Gastroesophageal sphincter (tissue), 4 donors: ENCODE measurements around the gene SRSF10. TPM values are rescaled to one million over a fixed set of nuclear protein-coding genes. Genes with fewer than 3 reads are reported as not detected.
"Not testable (repeated sequence)": the region's sequence is repeated elsewhere in the genome, so short reads cannot be mapped to it uniquely, and the experiment has no call there.

Experiments used
- ATAC-seq: fragments of 150-250 bp; one replicate; pipeline ENCODE4 v1.9.1; 2016; ENCODE audit warnings: mild to moderate bottlenecking, moderate library complexity
- H3K27ac ChIP-seq, 4 donors: fragments of 200-600 bp; sonication (generic) in 3 of 4; 1 replicate in 3 of 4; 2 replicates in 1 of 4; pipeline ENCODE4 v1.5.1; 2016 to 2019
- H3K27me3 ChIP-seq: fragments of 200-600 bp; sonication (generic); one replicate; pipeline ENCODE4 v1.5.1; 2019
- H3K36me3 ChIP-seq, 2 donors: fragments of 200-600 bp; sonication (generic); one replicate each; pipeline ENCODE4 v1.5.1; 2019; ENCODE audit warnings: control low read depth in 1 of 2
- H3K4me1 ChIP-seq, 3 donors: fragments of 200-600 bp; sonication (generic); 1 replicate in 2 of 3; 2 replicates in 1 of 3; pipeline ENCODE4 v1.5.1; 2016 to 2019; ENCODE audit warnings: control low read depth in 2 of 3
- H3K4me3 ChIP-seq, 2 donors: fragments of 200-600 bp; sonication (generic); one replicate each; pipeline ENCODE4 v1.5.1; 2019; ENCODE audit warnings: mild to moderate bottlenecking in 1 of 2, moderate library complexity in 1 of 2
- H3K9me3 ChIP-seq, 3 donors: fragments of 200-600 bp; sonication (generic); one replicate each; pipeline ENCODE4 v1.5.1; 2017 to 2019; ENCODE audit warnings: control low read depth in 2 of 3
- EP300 ChIP-seq: sonication (generic); formaldehyde crosslinking; IDR thresholded peaks from one replicate; pipeline ENCODE4 v1.6.1; 2017; ENCODE audit warnings: antibody characterized with exemption, mild to moderate bottlenecking
- POLR2A ChIP-seq, 2 donors: fragments of 450-650 bp; IDR thresholded peaks; one replicate each; pipeline ENCODE4 v1.6.1; 2017; ENCODE audit warnings: antibody characterized with exemption in 2 of 2, mild to moderate bottlenecking in 2 of 2, moderate library complexity in 1 of 2
- POLR2AphosphoS5 ChIP-seq: sonication (generic); formaldehyde crosslinking; IDR thresholded peaks from one replicate; pipeline ENCODE4 v1.6.1; 2017; ENCODE audit warnings: antibody characterized with exemption
- WGBS, 2 donors: methylation state at CpG; one replicate each; pipeline ENCODE4 v1.1.5; 2018; ENCODE audit warnings: low coverage in 1 of 2; 5-methylcytosine and 5-hydroxymethylcytosine counted together
- total RNA-seq, 4 donors: library from RNA; depleted of rRNA; stranded (reverse); fragments of >200 nt; gene quantifications; one replicate each; pipeline ENCODE4 v1.1.0, GENCODE V29; 2016
- TF ChIP-seq, protein P1 (sequence below), 4 experiments: fragments of 200-600 bp in 2 of 4; fragments of 450-650 bp in 2 of 4; sonication (generic) in 1 of 4; IDR thresholded peaks; one replicate each; pipeline ENCODE4 v1.5.1; 2017 to 2019; ENCODE audit warnings: antibody characterized with exemption in 4 of 4, mild to moderate bottlenecking in 2 of 4, moderate library complexity in 2 of 4

SRSF10 gene
- total RNA-seq, 4 donors from 2014 or later = 51.5 to 117 (median 76.2) TPM

DNA sequence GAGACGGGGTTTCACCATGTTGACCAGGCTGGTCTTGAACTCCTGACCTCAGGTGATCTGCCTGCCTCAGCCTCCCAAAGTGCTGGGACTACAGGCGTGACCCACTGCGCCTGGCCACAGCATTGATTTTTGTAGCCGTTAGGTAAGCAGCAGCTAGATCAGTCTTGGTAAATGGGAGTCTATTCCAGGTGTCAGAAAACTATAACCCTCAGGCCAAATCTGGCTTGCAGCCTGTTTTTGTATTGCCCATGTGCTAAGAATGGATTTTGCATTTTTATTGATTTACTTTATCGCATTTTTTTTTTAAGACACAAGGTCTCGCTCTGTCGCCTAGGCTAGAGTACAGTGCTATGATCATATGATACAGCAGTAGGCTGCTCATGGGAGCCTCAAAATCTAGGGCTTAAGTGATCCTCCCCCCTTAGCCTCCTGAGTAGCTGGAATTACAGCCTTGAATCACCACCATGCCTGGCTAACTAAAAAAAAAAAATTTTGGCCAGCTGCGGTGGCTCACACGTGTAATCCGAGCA lies 16.6 kb upstream of the SRSF10 start:
- no peaks in the 10 kb centered on the region for H3K9me3 ChIP-seq

DNA sequence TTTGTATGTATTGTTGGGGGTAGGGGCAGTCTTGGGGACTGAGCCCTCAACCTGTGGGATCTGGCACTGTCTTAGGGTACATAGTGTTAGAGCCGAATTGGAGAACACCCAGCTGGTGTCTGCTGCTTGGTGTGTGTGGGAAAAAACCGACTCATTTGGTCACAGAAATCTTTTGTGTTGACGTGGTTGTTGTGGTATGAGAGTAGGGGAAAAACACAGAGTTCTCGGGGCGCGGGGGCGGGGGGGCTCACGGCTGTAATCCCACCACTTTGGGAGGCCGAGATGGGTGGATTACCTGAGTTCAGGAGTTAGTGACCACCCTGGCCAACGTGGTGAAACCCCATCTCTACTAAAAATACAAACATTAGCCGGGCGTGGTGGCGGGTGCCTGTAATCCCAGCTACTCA lies 15.3 kb upstream of the SRSF10 start:
- Histone ChIP-seq H3K27me3 (no peaks in the 10 kb centered on the region), H3K9me3 (no peaks in the 10 kb centered on the region), H3K4me1 (no peaks in the 10 kb centered on the region), H3K36me3 (no peaks in the 10 kb centered on the region), H3K27ac (no peak overlapping the region), H3K4me3 (no peak overlapping the region)
- WGBS, 2 donors = 82% methylated on average over 7 of the region's 13 CpGs; no CpG with 5 or more reads in 1 of the 2 donors
- TF ChIP-seq EP300 (no peak), POLR2A (IDR thresholded peaks at IDR 0.05) (no peak), POLR2AphosphoS5 (no peak)
- TF ChIP-seq, protein P1, sequence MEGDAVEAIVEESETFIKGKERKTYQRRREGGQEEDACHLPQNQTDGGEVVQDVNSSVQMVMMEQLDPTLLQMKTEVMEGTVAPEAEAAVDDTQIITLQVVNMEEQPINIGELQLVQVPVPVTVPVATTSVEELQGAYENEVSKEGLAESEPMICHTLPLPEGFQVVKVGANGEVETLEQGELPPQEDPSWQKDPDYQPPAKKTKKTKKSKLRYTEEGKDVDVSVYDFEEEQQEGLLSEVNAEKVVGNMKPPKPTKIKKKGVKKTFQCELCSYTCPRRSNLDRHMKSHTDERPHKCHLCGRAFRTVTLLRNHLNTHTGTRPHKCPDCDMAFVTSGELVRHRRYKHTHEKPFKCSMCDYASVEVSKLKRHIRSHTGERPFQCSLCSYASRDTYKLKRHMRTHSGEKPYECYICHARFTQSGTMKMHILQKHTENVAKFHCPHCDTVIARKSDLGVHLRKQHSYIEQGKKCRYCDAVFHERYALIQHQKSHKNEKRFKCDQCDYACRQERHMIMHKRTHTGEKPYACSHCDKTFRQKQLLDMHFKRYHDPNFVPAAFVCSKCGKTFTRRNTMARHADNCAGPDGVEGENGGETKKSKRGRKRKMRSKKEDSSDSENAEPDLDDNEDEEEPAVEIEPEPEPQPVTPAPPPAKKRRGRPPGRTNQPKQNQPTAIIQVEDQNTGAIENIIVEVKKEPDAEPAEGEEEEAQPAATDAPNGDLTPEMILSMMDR (IDR thresholded peaks at IDR 0.05) = no peak
- ATAC-seq = no peak

More for the DNA sequence above, 16.6 kb upstream of the SRSF10 start:
- no peak for ATAC-seq
- no peaks in the 10 kb centered on the region for H3K4me1 ChIP-seq
- no peak overlapping the region for H3K4me3 ChIP-seq
- H3K27ac ChIP-seq = no peak overlapping the region
- H3K36me3 ChIP-seq = no peaks in the 10 kb centered on the region
- H3K27me3 ChIP-seq = no peaks in the 10 kb centered on the region
- 74 to 88% methylated on average over 5 to 9 of the region's 10 CpGs for WGBS, 2 donors
- TF ChIP-seq POLR2A (IDR thresholded peaks at IDR 0.05) = no peak
- no peak for TF ChIP-seq EP300
- TF ChIP-seq POLR2AphosphoS5 = no peak
- TF ChIP-seq, protein P1 (IDR thresholded peaks at IDR 0.05) = no peak

DNA sequence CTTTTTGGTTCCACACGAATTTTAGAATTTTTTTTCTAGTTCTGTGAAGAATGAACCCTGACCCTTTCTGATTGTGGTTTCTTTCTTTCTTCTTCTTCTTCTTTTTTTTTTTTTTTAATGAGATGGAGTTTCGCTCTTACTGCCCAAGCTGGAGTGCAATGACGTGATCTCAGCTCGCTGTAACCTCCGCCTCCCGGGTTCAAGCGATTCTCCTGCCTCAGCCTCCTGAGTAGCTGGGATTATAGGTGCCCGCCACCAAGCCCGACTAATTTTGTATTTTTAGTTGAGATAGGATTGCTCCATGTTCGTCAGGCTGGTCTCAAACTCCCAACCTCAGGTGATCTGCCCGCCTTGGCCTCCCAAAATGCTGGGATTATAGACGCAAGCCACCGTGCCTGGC lies 11.9 kb upstream of the SRSF10 start:
- not testable (repeated sequence) for H3K9me3 ChIP-seq, H3K27ac ChIP-seq, H3K4me3 ChIP-seq, H3K36me3 ChIP-seq, H3K4me1 ChIP-seq, ATAC-seq, H3K27me3 ChIP-seq
- 76 to 83% methylated on average over 4 to 7 of the region's 13 CpGs for WGBS, 2 donors

DNA sequence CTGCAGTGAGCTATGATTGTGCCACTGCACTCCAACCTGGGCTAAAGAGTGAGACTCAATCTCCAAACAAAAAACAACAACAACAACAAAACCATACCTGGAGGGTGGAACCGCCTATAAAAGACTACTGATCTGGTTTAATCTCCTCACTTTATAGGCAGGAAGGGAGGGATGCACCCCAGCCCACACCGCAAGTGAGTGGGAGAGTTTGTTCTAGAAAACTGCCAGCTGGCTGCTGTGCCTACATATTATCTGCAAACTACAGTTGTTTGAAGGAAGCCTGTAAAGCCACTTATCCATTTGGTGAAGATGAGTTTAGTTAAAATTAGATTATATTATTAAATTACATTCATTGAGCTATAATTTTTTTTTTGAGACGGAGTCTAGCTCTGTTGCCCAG lies 9.1 kb upstream of the SRSF10 start:
- Histone ChIP-seq H3K27me3 (no peaks in the 10 kb centered on the region), H3K9me3 (no peaks in the 10 kb centered on the region), H3K4me1 (peaks cover 0 to 12% (median 3%) of the 10 kb centered on the region in 3 donors), H3K4me3 (no peak overlapping the region), H3K36me3 (no peaks in the 10 kb centered on the region), H3K27ac (no peak overlapping the region)
- no peak for TF ChIP-seq POLR2AphosphoS5
- no peak for TF ChIP-seq EP300
- TF ChIP-seq, protein P1 (IDR thresholded peaks at IDR 0.05) = no peak
- no peak for TF ChIP-seq POLR2A (IDR thresholded peaks at IDR 0.05)
- WGBS, 2 donors = 73 to 75% methylated on average over 3 of the region's 3 CpGs
- ATAC-seq = no peak

DNA sequence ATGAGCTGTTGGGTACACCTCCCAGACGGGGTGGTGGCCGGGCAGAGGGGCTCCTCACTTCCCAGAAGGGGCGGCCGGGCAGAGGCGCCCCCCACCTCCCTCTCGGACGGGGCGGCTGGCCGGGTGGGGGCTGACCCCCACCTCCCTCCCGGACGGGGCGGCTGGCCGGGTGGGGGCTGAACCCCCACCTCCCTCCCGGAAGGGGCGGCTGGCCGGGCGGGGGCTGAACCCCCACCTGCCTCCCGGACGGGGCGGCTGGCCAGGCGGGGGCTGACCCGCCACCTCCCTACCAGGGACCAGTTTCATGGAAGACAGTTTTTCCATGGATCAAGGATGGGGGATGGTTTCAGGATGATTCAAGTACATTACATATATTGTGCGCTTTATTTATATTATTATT lies 6.9 kb upstream of the SRSF10 start:
- H3K4me3 ChIP-seq, ATAC-seq: not testable (repeated sequence)
- WGBS, 2 donors = no CpG with 5 or more reads among the region's 23 CpGs

DNA sequence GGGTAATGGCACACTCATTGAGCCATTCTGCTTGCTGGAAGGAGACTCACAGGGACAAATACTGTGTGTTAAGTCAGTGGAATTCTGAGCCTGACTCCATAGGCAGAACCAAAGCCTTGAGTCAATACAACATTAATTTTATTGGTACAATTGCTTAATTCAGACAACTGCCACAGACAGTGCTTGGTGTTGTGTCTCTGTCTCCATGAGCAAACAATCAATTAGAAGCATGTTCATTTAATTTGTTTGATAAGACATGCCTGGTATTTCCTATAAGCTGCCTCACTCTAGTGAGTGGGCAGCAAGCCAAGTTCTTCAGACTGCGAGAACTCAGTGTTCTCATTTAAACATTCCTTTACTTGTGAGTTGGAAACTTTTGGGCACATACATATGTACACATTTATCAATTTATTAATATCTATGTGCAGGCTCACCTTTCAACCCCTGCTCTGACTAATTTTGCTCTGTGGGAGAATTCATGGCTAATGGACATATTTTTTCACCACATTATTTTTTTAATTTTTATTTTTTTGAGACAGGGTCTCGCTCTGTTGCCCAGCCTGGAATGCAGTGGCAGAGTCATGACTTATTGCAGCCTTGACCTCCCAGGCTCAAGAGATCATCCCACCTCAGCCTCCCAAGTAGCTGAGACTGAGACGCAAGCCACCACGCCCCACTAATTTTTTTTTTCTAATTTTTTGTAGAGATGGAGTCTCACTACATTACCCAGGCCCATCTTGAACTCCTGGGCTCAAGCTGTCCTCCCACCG lies 4.5 kb upstream of the SRSF10 start:
- TF ChIP-seq, protein P1 (IDR thresholded peaks at IDR 0.05) = no peak
- peak; percentile 8 for TF ChIP-seq POLR2AphosphoS5
- H3K27ac ChIP-seq = peak overlapping the region in 3 of 4 donors; percentile 57 to 65 (median 62)
- H3K27me3 ChIP-seq = no peaks in the 10 kb centered on the region
- 59 to 63% methylated on average over 4 to 5 of the region's 5 CpGs for WGBS, 2 donors
- no peak overlapping the region for H3K4me3 ChIP-seq
- peaks cover 2 to 25% (median 5%) of the 10 kb centered on the region in 3 donors for H3K4me1 ChIP-seq
- no peaks in the 10 kb centered on the region for H3K9me3 ChIP-seq
- no peaks in the 10 kb centered on the region for H3K36me3 ChIP-seq
- ATAC-seq = no peak

More for the DNA sequence above, 6.9 kb upstream of the SRSF10 start:
- not testable (repeated sequence) for H3K36me3 ChIP-seq, H3K27me3 ChIP-seq, H3K27ac ChIP-seq, H3K9me3 ChIP-seq
- H3K4me1 ChIP-seq = peaks cover 0 to 16% (median 5%) of the 10 kb centered on the region in 3 donors
